GM12891 (cell line): ENCODE data around the gene KIFC3.

Source experiments
- POLR2A ChIP-seq: IDR thresholded peaks from 2 replicates; pipeline ENCODE4 v1.6.1; 2011; ENCODE audit warnings: low read depth, low read length, control low read depth
- TAF1 ChIP-seq: IDR thresholded peaks from 2 replicates; pipeline ENCODE4 v1.6.1; 2011; ENCODE audit warnings: low read depth, low read length, control low read depth

DNA sequence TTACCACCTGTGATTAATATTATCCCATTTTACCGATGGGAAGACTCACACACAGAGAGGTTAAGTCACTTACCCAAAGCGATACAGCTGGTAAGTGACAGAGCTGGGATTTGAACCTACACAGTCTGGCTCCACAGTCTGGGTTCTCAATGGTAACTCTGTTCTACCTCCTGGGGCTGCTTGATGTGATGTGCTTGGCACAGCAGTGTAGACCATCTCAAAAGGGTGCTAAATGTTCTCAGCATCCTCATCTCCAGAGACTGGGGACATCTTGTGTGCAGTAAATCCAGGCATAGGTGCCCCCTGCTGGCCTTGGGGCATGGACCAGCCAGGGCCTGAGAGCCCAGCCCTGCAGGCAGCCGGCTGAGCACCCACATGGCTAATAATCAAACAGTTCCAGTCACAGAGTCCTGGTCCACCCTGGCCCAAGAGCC, 82.1 kb downstream of the KIFC3 start:
- TF ChIP-seq POLR2A = no peak
- no peak for TF ChIP-seq TAF1
